ENCODE data around the gene HELQ.
A peak's percentile ranks its signal among the peaks of the same experiment; 100 is the strongest.

The HELQ gene

DNA sequence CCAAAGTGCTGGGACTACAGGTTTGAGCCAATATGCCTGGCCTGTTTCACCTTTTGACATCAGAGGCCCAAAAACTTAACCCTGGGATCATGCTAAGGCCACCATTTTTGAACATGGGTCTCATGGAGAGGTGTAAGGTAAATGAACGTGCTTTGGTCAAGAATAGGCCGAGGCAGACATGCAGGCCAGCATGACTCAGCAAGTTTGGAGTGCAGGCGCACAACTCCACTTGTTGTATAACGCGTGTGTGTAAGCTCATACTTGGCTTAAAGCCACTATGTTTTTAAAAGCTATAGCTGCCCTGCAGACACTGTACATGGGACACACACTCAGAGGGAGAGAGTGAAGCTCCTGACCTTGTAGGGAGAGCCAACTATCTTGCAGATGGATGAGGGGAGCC, 77.2 kb downstream of the HELQ start:
- no peak overlapping the region for H3K4me3 ChIP-seq (ENCODE audit: control insufficient read depth, low read depth, low read length)
- TF ChIP-seq, protein P1, sequence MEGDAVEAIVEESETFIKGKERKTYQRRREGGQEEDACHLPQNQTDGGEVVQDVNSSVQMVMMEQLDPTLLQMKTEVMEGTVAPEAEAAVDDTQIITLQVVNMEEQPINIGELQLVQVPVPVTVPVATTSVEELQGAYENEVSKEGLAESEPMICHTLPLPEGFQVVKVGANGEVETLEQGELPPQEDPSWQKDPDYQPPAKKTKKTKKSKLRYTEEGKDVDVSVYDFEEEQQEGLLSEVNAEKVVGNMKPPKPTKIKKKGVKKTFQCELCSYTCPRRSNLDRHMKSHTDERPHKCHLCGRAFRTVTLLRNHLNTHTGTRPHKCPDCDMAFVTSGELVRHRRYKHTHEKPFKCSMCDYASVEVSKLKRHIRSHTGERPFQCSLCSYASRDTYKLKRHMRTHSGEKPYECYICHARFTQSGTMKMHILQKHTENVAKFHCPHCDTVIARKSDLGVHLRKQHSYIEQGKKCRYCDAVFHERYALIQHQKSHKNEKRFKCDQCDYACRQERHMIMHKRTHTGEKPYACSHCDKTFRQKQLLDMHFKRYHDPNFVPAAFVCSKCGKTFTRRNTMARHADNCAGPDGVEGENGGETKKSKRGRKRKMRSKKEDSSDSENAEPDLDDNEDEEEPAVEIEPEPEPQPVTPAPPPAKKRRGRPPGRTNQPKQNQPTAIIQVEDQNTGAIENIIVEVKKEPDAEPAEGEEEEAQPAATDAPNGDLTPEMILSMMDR (IDR thresholded peaks at IDR 0.05; ENCODE audit: control insufficient read depth, insufficient read depth, low read depth, low read length, missing control alignments), result no peak
- no peak for DNase-seq (ENCODE audit: low read depth)

DNA sequence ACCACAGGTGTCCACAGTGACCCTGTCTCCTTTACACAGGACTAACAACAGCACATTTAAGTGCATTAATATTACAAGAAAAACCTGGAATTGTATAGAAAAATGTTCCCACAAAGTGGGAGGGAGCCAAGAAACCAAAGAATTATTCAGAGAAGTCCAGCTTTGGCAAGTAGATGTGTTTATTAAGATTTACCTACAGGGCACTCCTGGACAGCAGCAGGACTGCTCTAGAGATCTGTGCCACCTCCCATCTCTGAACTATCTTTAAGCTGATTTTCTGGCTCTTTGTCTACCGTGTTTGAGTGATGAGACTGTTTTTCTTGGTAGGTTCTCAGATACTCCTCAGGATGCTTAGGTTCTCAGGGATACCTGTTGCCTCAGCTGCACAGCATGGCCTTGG, 82.7 kb downstream of the HELQ start:
- no peak for DNase-seq (ENCODE audit: low read depth)
- H3K4me3 ChIP-seq (ENCODE audit: control insufficient read depth, low read depth, low read length), result no peak overlapping the region
- TF ChIP-seq, protein P1 (IDR thresholded peaks at IDR 0.05; ENCODE audit: control insufficient read depth, insufficient read depth, low read depth, low read length, missing control alignments), result no peak

DNA sequence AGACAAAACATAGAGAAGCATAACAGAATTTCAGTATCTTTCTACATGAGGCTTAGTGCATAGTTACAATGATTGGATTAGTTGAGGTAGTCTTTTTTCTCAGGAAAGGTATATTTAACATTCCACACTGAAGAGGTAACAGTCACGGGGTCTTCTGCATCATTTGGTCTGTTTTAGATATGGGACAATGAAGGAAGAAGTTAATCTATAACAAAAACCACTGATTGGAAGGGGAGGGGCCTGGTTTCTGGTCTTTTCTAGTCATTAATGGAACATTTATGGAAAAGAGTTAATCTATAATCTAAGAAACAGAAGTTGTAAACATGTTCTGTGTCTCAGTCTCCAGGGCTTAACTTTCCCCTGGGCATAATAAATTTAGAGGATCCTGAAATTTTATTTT, 83.7 kb downstream of the HELQ start:
- no peak for DNase-seq (ENCODE audit: low read depth)
- H3K4me3 ChIP-seq (ENCODE audit: control insufficient read depth, low read depth, low read length), result no peak overlapping the region
- TF ChIP-seq, protein P1 (IDR thresholded peaks at IDR 0.05; ENCODE audit: control insufficient read depth, insufficient read depth, low read depth, low read length, missing control alignments), result no peak

DNA sequence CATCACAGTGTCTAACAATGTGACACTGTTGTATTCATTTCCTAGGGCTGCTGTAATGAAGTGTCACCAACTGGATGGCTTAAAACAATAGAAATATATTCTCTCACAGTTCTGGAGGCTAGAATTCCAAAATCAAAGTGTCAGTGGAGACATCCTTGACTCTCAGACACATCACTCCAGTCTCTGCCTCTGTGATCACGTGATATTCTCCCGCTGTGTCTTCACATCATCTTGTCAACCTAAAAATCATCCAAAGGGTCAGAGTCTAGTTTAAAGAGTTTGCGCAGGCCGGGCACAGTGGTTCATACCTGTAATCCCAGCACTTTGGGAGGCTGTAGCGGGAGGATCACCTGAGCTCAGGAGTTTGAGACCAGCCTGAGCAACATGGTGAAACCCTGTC, 84.4 kb downstream of the HELQ start:
- TF ChIP-seq, protein P1 (IDR thresholded peaks at IDR 0.05; ENCODE audit: control insufficient read depth, insufficient read depth, low read depth, low read length, missing control alignments), result no peak
- no peak for DNase-seq (ENCODE audit: low read depth)
- no peak overlapping the region for H3K4me3 ChIP-seq (ENCODE audit: control insufficient read depth, low read depth, low read length)

DNA sequence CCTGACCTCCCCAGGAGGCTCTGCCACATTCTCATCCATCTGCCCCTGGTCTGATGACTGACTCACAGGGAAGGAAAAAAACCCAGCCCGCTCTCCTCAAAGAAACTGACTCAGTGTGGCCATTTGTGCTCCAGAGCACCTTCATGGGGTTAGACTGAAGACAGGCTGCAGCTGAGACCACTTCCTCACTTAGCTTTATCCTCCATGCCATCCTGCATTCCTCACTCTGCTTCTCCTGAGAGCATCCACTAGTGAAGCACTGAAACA, 85.0 kb downstream of the HELQ start:
- TF ChIP-seq, protein P1 (IDR thresholded peaks at IDR 0.05; ENCODE audit: control insufficient read depth, insufficient read depth, low read depth, low read length, missing control alignments), result no peak
- DNase-seq (ENCODE audit: low read depth), result no peak
- H3K4me3 ChIP-seq (ENCODE audit: control insufficient read depth, low read depth, low read length), result no peak overlapping the region

DNA sequence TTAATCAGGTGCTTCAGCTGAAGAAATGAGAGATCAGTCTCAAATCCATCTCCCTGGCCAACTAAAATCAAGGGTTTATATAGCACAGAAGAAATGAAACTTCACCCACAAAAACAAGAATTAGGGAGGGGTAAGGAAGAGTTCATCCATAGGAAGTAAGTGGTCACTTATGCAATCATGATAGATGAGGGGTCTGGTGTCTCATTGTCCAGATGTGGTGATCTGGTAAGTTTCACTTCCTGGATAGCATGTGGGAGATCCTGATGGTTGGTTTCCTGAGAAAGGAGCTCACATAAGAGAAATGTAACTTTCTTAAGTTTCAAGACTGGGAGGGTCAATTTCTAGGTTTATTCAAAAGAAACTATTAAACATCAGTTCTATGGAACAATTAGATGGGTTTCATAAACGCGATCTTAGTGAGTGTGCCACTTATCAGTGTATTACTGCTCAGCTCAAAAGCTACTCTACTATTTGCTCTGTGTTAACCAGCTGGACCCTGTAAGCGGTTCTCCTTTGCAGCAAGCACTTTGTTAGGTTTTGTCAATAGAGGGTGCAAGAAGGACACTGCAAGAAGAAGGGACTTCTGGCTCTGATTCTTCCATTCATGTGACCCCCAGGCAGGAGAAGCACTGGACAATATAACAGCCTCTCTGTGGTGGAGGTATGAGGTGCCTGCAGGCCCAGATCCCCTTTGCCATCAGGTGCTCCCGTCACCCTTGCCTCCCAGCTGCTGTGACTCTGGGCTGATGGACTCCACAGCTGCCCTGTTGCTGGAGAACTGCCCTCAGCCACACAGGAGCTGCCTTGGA, 85.6 kb downstream of the HELQ start:
- no peak overlapping the region for H3K4me3 ChIP-seq (ENCODE audit: control insufficient read depth, low read depth, low read length)
- no peak for DNase-seq (ENCODE audit: low read depth)
- TF ChIP-seq, protein P1 (IDR thresholded peaks at IDR 0.05; ENCODE audit: control insufficient read depth, insufficient read depth, low read depth, low read length, missing control alignments), result peak; percentile 8

Measured in AG09309 (cell line).